Measurements from ENCODE around the gene HLA-DOB.
"Not testable (repeated sequence)": the region's sequence is repeated elsewhere in the genome, so short reads cannot be mapped to it uniquely, and the experiment has no call there.

The HLA-DOB gene

DNA sequence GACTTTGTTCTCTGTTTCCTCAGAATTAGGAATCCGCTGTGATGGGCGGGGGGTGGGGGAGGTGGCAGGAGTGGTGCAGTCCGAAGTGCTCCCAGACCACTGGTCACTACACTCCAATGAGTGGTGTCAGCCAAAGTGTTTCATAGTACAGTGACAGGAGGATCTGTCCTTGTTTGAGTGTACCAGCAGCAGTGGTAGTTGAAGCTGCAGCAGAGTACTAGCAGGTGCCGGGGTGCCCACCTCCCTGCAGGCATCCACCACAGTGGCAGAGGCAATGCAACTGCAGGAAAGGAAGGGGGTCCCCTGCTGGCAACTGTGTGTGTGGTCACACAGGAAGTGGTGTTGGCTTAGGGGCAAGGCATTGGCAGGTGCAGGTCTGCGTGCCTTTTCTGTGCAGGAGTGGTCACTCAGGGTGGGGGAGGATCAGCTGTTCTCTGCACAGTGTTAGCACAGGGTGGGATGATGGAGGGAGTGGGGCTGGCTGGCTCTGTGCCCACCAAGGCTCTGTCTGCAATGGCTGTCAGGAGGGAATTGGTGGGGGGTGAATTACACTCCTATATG, 9.7 kb downstream of the HLA-DOB start:
- DNase-seq (ENCODE audit: low spot score), result no peak

DNA sequence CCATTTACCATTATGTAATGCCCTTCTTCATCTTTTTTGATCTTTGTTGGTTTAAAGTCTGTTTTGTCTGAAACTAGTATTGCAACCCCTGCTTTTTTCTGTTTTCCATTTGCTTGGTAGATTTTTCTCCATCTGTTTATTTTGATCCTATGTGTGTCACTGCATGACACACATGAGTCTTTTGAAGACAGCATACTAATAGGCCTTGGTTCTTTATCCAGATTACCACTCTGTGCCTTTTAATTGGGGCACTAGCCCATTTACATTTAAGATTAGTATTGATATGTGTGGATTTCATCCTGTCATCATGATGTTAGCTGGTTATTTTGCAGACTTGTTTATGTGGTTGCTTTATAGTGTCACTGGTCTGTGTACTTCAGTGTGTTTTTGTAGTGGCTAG, 11.4 kb downstream of the HLA-DOB start:
- not testable (repeated sequence) for DNase-seq (ENCODE audit: low spot score)

DNA sequence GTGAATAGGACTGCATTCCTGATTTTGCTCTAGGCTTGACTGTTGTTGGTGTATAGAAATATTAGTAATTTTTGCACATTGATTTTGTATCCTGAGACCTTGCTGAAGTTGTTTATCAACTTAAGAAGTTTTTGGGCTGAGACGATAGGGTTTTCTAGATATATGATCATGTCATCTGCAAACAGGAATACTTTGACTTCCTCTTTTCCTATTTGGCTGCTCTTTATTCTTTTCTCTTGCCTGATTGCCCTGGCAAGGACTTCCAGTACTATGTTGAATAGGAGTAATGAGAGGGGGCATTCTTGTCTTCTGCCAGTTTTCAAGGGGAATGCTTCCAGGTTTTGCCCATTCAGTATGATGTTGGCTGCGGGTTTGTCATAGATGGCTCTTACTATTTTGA, 13.4 kb downstream of the HLA-DOB start:
- DNase-seq (ENCODE audit: low spot score), result no peak

DNA sequence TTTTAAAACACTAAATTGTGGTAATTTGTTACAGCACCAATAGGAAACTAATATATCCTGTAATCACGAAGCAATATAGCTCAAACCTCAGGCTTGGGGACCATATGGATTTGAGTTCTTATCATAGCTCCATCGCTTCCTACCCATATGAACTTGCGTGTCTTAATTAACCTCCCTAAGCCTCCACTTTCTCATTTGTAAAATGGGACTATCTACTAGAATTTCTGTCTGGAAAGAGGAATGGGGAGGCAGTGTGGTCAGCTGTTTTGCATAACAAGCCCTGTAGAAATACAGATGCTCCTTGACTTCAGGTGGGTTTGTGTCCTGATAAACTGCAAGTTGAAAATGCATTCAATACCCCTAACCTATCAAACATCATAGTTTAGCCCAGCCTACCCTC, 17.1 kb downstream of the HLA-DOB start:
- no peak for DNase-seq (ENCODE audit: low spot score)

DNA sequence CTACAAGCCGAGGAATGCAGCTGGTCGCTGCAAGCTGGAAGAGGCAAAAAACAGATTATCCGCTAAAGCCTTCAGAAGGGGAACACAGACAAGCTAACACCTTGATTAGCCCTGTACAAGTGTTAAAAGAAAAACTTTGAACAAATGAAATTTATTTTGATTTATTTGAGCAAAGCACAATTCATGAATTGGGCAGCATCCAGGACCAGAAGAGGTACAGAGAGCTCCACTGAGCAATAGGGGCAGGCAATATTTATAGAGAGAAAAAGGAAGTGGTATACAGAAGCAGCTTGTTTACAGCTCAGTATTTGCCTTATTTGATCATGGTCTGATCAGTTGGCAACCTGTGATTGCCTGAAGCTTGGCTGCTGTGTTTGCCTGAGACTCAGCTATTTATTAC, 17.6 kb downstream of the HLA-DOB start:
- no peak for DNase-seq (ENCODE audit: low spot score)

DNA sequence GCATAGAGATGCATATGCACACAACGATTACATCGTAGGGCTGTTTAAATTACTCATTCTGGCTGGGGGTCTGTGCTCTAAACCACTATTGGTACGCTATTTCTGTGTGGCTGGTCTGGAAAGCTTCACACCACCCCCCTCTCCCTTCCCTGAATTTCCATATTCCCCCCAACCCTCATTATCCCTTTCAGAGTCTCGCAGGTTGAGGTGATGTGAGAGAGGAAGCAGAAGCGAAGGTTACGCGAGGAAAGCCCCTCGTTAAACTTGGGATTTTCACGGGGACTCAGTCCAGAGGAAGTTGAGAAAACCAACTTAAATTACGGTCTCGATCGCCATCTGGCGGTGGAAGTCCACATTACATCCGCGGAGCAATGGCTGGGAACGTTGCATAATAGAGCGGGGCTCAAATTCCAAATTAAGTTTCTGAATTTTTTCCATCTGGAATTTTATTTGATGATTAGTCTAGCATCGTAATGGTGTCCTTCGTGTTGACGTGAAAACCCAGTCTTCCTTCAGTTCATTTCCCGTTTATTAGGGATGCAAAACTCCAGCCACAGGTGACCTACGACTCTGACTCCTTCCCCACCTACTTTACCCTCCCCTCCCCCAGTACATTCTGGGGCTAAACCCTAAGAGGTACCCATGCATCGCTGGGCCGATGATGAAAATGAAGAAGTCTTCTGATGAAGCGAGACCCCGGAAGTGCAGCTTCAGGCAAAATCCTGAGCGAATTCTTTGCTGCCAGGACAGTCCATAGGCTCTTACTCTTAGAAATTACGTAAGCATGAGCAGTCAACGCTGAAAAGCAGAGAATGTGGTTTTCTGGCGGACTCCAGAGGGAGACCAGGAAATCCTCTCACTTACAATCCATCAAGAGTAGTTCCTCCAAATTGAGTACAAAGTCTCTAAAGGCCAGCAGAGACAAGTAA, 19.7 kb downstream of the HLA-DOB start:
- DNase-seq (ENCODE audit: low spot score), result peak; percentile 76

DNA sequence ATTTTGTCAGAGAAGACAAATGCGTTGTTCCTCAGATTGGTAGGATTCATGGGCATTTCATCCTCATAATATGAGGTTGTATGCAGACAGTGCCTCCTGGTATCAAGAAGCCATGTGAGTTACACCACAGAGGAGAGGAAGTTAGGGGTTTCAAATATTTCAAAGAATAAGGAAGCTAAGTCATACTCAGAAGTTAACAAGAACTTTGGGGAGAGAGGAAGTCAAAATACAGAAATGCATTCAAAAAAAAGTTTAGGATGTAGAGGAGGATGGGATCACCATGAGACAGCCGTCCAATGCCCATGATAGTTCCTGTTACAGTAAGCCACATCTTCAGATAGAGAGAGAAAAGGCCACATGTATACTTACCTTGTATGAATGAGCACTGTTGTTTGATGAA, 22.3 kb downstream of the HLA-DOB start:
- DNase-seq (ENCODE audit: low spot score), result no peak

DNA sequence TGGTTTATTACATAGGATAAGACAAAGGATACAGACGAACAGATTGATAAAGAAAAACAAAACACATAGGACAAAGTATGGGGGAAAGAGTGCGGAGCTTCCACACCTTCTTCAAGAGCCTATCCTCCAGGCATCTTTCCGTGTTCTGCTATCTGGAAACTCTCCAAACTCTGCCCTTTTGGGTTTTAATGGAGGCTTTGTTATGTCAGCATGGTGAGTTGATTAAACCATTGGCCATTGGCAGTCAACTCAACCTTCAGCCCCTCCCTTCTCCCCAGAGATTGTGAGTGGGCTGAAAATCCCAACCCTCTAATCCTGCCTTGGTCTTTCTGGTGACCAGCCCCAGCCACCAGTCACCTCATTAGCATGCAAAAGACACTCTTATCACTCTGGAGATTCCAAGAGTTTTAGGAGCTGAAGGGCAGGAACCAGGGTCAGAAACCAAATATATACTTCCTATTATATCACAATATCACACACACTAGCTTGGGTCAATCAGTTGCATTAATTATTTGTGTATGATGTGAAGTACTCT, 23.8 kb downstream of the HLA-DOB start:
- no peak for DNase-seq (ENCODE audit: low spot score)

DNA sequence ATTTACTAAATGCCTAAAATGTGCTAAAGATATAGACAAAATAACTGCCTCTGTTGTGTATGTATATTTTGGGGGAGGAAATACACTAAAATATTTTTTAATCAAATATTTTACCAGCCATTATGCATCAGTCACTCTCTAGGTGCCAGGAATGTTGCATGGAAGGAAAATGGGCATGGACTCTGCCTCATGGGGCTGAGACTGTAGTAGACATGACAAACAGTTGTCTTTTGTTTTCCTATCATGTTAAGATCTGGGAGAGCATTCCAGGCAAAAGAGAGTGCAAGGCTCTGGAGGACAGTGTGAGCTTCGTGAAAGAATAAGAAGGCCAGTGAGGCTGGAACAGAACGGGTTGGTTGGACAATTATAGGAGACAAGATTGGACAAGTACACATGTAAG, 26.5 kb downstream of the HLA-DOB start:
- no peak for DNase-seq (ENCODE audit: low spot score)

DNA sequence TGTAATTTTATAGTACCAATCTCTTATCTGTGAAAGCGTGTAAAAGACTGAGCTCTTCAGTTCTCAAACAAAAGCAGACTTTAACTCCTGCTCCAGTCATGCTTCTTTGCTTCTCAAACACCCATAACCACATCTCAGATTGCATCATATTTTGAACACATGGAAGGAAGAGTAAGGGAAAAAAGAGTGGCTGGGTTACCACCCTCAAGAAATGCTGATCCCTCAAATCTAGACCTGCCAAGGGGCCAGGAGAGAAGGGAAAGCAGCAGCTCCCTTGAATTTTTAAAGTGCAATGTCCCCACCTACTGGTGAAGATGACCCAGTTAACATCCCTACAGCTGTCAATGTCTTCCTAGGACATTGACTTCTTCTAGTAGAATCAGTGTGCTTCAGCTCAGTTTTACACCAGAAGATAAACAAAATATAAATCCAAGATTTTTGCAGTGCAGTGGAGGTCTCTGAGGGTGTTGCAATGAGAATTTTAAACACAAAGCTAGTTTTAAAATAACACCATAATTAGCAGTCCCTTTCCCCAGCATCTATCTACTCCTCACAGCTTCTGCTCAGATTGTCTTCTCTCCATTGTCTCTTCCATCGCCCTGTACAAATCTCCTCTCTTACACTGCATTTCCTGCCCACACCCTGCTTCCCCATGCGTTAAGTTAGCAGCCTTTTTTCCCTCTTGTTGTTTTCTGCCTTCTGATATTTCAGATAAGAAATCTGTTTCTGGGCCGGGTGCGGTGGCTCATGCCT, 30.8 kb downstream of the HLA-DOB start:
- DNase-seq (ENCODE audit: low spot score), result peak; percentile 61

DNA sequence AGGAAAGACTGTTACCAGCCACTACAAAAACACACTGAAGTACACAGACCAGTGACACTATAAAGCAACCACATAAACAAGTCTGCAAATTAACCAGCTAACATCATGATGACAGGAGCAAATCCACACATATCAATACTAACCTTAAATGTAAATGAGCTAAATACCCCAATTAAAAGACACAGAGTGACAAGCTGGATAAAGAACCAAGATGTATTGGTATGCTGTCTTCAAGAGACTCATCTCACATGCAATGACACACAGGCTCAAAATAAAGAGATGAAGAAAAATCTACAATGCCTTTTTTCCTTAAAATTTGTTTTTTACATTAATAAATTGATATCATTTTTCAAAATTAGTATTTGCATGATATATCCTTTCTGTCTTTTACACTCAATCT, 33.9 kb downstream of the HLA-DOB start:
- not testable (repeated sequence) for DNase-seq (ENCODE audit: low spot score)

DNA sequence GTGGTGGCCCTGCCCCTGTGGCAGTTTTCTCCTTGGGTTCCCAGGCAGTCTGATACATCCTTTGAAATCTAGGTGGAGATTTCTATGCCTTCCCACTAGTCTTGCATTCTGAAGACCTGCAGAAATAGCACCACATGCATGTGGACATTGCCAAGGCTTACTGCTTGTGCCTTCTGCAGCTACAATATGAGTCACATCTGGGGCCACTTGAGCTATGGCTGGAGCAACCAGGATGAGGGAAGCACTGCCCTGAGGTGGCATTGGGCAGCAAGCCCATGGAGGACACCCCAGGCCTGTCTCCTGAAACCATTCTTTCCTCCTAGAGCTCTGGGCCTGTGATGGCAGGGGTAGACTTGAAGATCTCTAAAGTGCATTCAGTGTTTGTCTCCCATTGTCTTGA, 37.8 kb downstream of the HLA-DOB start:
- DNase-seq (ENCODE audit: low spot score), result no peak

DNA sequence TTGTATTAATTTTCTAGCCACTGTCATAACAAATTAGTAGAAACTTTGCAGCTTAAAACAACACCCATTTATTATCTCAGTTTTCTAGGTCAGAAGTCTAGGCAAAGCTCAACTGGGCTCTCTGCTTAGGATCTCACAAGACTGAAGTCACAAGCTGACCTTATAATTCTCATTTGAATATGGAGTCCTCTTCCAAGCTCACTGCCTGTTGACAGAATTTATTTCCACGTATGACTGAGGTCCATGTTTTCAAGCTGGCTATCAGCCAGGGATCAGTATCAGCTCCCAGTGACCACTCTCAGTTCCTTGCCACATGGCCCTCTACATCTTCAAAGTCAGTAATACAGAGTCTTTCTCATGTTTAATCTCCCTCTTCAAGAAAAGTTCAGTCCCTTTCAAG, 41.7 kb downstream of the HLA-DOB start:
- no peak for DNase-seq (ENCODE audit: low spot score)

DNA sequence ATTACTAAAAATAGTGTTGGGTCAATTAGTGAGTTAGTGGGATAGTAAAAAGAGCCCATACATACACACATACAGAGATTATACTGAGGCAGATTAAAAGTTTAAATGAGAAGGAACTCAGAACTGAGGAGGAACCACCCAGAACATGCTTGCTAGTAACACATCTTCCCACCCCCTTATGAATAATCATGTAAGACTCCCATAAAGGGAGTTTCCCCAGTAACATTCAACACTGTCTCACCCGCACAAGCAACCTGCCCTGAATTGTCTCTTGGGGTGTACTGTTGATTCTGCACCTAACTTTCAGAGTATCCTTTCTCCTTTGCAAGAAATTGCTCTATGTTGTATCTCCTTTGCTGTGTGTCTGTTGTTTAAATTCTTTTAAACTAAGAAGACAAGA, 42.4 kb downstream of the HLA-DOB start:
- no peak for DNase-seq (ENCODE audit: low spot score)

DNA sequence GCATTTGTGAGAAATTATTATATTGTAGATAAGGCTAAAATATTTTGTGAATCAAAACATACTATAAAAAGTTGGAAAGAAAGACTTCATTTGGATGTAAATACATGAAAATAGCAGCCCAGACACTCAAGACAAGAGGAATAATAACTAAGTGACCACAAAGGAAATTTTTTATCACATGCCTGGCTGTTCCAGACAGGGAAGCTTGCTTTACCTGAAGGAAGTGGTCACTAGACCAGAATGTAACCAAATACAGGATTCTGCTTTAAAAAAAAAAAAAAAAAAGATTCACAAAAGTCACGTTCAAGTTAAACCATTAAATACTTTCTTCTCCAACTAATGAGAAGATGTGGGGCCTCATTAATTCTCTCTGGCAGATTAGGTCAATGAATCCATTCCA, 44.1 kb downstream of the HLA-DOB start:
- no peak for DNase-seq (ENCODE audit: low spot score)

DNA sequence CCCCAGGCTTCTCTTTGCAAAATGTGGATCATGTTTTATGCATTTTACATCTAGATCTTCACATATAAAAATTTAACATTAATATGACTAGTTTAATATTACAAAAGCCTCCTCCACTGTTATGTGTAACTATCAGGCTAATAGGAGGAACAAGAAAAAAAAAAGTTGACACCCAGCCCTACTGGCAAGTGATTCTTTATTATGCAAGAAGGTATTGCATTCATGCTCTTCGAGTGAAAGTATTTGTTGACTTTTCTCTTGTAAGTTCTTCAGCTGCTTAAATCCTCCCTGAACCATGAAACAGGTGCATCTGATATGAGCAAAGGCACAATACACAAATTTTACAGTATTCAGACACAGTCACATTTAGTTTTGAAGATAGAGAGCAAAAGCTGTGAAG, 52.8 kb downstream of the HLA-DOB start:
- no peak for DNase-seq (ENCODE audit: low spot score)

DNA sequence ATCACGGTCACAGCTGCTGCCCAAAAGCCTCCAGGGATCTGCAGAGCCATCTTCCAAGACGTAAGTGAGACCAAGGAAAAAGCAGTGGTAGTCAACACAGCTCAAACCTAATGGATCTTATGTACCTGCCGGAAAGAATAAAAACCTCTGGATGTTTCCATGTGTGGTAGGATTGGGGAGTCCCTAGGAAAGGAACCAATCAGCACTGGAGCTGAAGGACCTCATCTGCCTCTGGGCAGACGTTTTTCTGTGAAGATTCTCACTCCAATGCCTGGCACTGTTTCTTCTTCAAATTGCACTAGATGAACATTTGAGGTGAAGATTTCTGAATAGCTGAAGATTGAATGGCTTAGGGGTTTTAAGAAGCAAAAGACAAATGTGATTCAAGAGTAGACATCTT, 53.4 kb downstream of the HLA-DOB start, which contains the start of gene HLA-DQB2:
Gene HLA-DQB2, minus strand, starts transcription at position 112 of the 400 bp plus-strand sequence. Its CDS starts 62 bp downstream, at position 50.
- no peak for DNase-seq (ENCODE audit: low spot score)
